ENCODE data around the gene FUT2.

The FUT2 gene

DNA sequence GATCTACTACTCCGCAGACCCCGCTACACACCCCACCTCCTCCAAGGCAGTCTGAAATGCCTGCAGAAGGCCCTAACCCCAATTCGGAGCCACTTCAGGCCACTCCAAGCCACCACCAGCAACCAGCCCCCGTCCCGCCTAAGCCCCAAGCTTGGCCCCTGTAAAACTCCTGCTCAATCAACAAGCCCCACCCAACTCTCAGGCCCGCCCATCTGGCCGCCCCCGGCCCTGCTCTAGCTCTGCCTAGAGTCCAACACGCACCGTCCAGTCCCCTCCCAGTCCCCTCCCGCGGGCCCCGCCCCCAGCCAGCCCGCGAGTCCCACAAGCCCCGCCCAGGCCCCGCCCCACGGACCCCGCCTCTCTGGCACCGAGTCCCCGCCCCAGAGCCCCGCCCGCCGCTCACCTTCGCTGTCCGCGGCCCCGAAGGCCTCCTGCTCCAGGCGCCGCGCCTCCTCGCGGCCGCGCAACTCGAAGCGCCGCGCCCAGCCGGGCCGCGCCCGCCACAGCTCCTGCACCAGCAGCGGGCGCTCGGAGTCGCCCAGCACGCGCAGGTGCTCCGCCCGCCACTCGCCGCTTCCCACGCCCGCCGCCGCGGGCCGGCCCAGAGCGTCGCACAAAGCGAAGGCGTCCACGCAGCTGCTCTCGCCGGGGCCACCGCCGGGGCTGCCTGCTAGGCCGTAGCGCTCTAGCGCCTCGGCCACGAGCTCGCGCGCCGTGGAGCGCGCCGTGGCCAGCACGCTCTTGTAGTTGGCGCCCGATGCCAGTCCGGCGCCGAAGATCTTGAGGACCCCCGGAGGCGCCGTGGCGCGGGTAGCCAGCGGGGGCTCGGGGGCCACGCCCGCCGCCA, 43.0 kb downstream of the FUT2 start:
- Histone ChIP-seq H3K9ac (ENCODE audit: low read length) (no peak overlapping the region), H3K79me2 (ENCODE audit: insufficient read depth, low read length) (no peaks in the 10 kb centered on the region), H3K4me1 (ENCODE audit: insufficient read depth, low read length, severe bottlenecking) (peaks cover 3% of the 10 kb centered on the region), H3K36me3 (ENCODE audit: insufficient read depth, low read length) (no peaks in the 10 kb centered on the region), H3K9me3 (ENCODE audit: low read length) (no peaks in the 10 kb centered on the region), H3K4me3 (ENCODE audit: low read depth, low read length, poor library complexity, severe bottlenecking) (no peak overlapping the region), H4K20me1 (ENCODE audit: insufficient read depth, low read length) (no peaks in the 10 kb centered on the region), H2AFZ (ENCODE audit: low read length) (no peak overlapping the region), H3F3A (ENCODE audit: insufficient read depth, low read length) (no peaks in the 10 kb centered on the region), H3K9me2 (ENCODE audit: low read depth, low read length) (no peaks in the 10 kb centered on the region), H3K27ac (ENCODE audit: low read depth, low read length, poor library complexity, severe bottlenecking) (no peak overlapping the region), H3K4me2 (ENCODE audit: low read length) (0 out of 2 replicates have a peak overlapping the region, but pooled peaks have one; percentile 3), H3K27me3 (ENCODE audit: insufficient read depth, low read length) (no peaks in the 10 kb centered on the region)
- TF ChIP-seq EZH2 (IDR thresholded peaks at IDR 0.05; ENCODE audit: borderline replicate concordance, low read length): no peak
- TF ChIP-seq, protein P1, sequence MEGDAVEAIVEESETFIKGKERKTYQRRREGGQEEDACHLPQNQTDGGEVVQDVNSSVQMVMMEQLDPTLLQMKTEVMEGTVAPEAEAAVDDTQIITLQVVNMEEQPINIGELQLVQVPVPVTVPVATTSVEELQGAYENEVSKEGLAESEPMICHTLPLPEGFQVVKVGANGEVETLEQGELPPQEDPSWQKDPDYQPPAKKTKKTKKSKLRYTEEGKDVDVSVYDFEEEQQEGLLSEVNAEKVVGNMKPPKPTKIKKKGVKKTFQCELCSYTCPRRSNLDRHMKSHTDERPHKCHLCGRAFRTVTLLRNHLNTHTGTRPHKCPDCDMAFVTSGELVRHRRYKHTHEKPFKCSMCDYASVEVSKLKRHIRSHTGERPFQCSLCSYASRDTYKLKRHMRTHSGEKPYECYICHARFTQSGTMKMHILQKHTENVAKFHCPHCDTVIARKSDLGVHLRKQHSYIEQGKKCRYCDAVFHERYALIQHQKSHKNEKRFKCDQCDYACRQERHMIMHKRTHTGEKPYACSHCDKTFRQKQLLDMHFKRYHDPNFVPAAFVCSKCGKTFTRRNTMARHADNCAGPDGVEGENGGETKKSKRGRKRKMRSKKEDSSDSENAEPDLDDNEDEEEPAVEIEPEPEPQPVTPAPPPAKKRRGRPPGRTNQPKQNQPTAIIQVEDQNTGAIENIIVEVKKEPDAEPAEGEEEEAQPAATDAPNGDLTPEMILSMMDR (IDR thresholded peaks at IDR 0.05; ENCODE audit: low read length): no peak

DNA sequence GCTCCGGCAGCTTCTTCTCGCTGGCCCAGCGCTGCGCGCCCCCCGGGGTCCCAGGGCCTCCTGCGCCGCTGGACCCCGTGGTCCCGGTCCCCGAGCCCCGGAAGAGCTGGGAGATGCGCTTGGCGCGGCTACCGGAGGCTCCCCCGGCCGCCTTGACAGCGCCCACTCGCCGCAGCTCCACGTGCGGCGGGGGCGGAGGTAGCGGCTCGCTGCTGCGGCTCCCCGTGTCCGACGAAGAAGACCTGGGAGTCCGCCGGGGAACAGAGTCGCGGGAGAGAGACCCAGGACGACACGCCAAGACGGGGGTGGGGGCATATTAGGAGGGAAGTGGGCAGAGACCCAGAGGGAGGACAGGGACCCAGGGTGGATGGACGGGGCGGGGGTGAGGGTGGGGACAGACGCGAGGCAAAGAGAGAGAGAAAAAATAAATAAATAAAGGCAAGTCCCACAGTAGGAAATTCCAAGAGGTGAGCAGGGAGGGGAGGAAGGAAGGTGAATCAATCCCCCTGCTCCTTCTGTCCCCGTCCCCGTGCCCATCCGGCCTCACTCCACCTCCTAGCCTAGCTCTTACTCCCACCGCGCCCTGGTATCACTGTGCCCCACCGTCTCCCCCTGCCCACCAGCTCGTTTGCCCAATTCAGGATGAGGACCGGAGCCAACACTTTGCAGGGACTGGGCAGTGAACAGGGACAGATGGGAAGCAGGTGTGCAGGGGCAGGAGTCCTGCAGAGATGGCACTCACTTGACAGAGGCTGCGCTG, 43.8 kb downstream of the FUT2 start:
- H3K4me3 ChIP-seq (ENCODE audit: low read depth, low read length, poor library complexity, severe bottlenecking): no peak overlapping the region
- H3K4me2 ChIP-seq (ENCODE audit: low read length): no peak overlapping the region
- no peaks in the 10 kb centered on the region for H3F3A ChIP-seq (ENCODE audit: insufficient read depth, low read length)
- H2AFZ ChIP-seq (ENCODE audit: low read length): no peak overlapping the region
- H3K27me3 ChIP-seq (ENCODE audit: insufficient read depth, low read length): no peaks in the 10 kb centered on the region
- no peaks in the 10 kb centered on the region for H3K9me2 ChIP-seq (ENCODE audit: low read depth, low read length)
- H3K27ac ChIP-seq (ENCODE audit: low read depth, low read length, poor library complexity, severe bottlenecking): no peak overlapping the region
- no peak overlapping the region for H3K9ac ChIP-seq (ENCODE audit: low read length)
- TF ChIP-seq, protein P1 (IDR thresholded peaks at IDR 0.05; ENCODE audit: low read length): no peak
- no peak for TF ChIP-seq EZH2 (IDR thresholded peaks at IDR 0.05; ENCODE audit: borderline replicate concordance, low read length)
- peaks cover 3% of the 10 kb centered on the region for H3K4me1 ChIP-seq (ENCODE audit: insufficient read depth, low read length, severe bottlenecking)
- no peaks in the 10 kb centered on the region for H3K9me3 ChIP-seq (ENCODE audit: low read length)
- no peaks in the 10 kb centered on the region for H3K36me3 ChIP-seq (ENCODE audit: insufficient read depth, low read length)
- no peaks in the 10 kb centered on the region for H3K79me2 ChIP-seq (ENCODE audit: insufficient read depth, low read length)
- no peaks in the 10 kb centered on the region for H4K20me1 ChIP-seq (ENCODE audit: insufficient read depth, low read length)

DNA sequence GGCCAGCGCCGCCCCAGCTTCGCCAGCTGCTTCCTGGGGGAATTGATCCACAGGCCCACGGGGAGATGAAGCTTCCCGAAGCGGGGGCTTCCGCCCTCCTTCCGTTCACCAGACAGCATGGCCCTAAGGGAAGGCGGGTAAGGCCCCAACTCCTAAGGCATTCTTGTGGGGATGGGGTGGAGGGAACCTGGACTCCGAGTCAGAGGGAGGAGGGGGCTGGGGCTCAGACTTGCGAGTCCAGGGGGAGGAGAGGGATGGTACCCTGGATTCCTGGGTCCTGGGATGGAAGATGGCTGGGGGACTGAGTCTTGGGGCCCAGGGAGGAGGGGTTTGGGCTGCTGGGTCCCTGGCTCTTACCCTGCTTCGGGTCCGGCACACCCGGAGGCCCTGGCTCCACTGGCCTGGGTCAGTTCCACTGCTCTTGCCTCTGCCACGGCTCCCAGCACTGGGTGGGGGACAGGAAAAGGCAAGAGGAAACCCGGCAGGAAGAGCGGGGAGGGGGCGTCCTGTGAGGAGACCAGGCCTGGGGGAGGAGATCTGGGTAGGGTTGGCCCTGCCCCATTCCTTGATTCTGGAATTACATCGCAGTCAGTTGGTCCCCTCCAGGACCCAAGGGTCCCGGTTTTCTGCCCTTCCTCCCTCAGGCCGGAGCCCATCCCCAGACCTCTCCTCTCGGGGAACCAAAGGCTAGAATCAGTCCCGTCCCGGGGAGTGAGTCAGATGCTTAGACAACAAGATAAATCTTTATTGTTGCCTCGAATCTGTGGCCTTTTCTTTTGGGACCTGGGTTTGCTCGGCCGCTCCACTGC, 44.6 kb downstream of the FUT2 start, which contains the start of gene RASIP1:
TSS of gene RASIP1 (minus strand) at position 447 of the 809 bp plus-strand sequence. CDS start at position 119, 328 bp downstream.
- Histone ChIP-seq H3K36me3 (ENCODE audit: insufficient read depth, low read length) (no peaks in the 10 kb centered on the region), H3K9me2 (ENCODE audit: low read depth, low read length) (no peaks in the 10 kb centered on the region), H3K4me1 (ENCODE audit: insufficient read depth, low read length, severe bottlenecking) (peaks cover 3% of the 10 kb centered on the region), H3K27me3 (ENCODE audit: insufficient read depth, low read length) (no peaks in the 10 kb centered on the region), H2AFZ (ENCODE audit: low read length) (no peak within 1 kb of the TSS), H3K4me2 (ENCODE audit: low read length) (no peak within 1 kb of the TSS), H3K9me3 (ENCODE audit: low read length) (no peaks in the 10 kb centered on the region), H4K20me1 (ENCODE audit: insufficient read depth, low read length) (no peaks in the 10 kb centered on the region), H3K79me2 (ENCODE audit: insufficient read depth, low read length) (no peaks in the 10 kb centered on the region), H3K9ac (ENCODE audit: low read length) (no peak within 1 kb of the TSS), H3K4me3 (ENCODE audit: low read depth, low read length, poor library complexity, severe bottlenecking) (no peak within 1 kb of the TSS), H3F3A (ENCODE audit: insufficient read depth, low read length) (no peaks in the 10 kb centered on the region), H3K27ac (ENCODE audit: low read depth, low read length, poor library complexity, severe bottlenecking) (no peak within 1 kb of the TSS)
- no peak for TF ChIP-seq EZH2 (IDR thresholded peaks at IDR 0.05; ENCODE audit: borderline replicate concordance, low read length)
- TF ChIP-seq, protein P1 (IDR thresholded peaks at IDR 0.05; ENCODE audit: low read length): no peak

Measured in OCI-LY1 (cell line).